22Rv1 (cell line): ENCODE data around the gene MRTFB.

ENCODE experiments used
- CTCF ChIP-seq: fragments of 450-650 bp; IDR thresholded peaks from 2 replicates; pipeline ENCODE4 v1.5.1; 2017; ENCODE audit warnings: mild to moderate bottlenecking
- ZFX ChIP-seq: fragments of 450-650 bp; IDR thresholded peaks from 2 replicates; pipeline ENCODE4 v1.6.1; 2017; ENCODE audit warnings: antibody characterized with exemption, borderline replicate concordance

- TF ChIP-seq CTCF, result no peak
- TF ChIP-seq ZFX, result no peak
These were observed 33.2 kb upstream of the MRTFB start for GRCh38 chr16:14037960-14038359.
